Natural killer cell (primary cell): Measurements from ENCODE around the gene TSHZ1. TPM values are rescaled to one million over a fixed set of nuclear protein-coding genes. Genes with fewer than 3 reads are reported as not detected.

Source experiments
- ATAC-seq, 3 donors: fragments of 150-1000 bp in 2 of 3; fragments of 200-7000 bp in 1 of 3; cut with Tn5 transposase; 1 replicate in 1 of 3; 2 replicates in 2 of 3; pipeline ENCODE4 v1.10.0; 2021; ENCODE audit warnings: mild to moderate bottlenecking in 2 of 3, moderate library complexity in 2 of 3
- DNase-seq, 2 donors: peaks; one replicate each; pipeline versions ENCODE4 v3.0.0 to v3.0.0-alpha.2; 2013 to 2021; ENCODE audit warnings: mixed read lengths in 1 of 2
- H3K27ac ChIP-seq: one replicate; pipeline ENCODE4 v1.5.1; 2013; ENCODE audit warnings: mild to moderate bottlenecking, low read length
- H3K27me3 ChIP-seq: one replicate; pipeline ENCODE4 v1.6.1; 2013; ENCODE audit warnings: low read length; ENCODE audit not compliant: control insufficient read depth, insufficient read depth
- H3K36me3 ChIP-seq: one replicate; pipeline ENCODE4 v1.6.1; 2013; ENCODE audit warnings: low read length; ENCODE audit not compliant: control insufficient read depth, insufficient read depth
- H3K4me1 ChIP-seq: one replicate; pipeline ENCODE4 v1.6.1; 2013; ENCODE audit warnings: low read length; ENCODE audit not compliant: control insufficient read depth, insufficient read depth
- H3K4me3 ChIP-seq: one replicate; pipeline ENCODE4 v1.5.1; 2013; ENCODE audit warnings: low read length
- H3K9me3 ChIP-seq: one replicate; pipeline ENCODE4 v1.6.1; 2013; ENCODE audit warnings: low read length; ENCODE audit not compliant: control insufficient read depth, insufficient read depth
- H3K27ac Mint-ChIP-seq, 2 donors: one replicate each; pipeline ENCODE4 v1.8.0; 2022; ENCODE audit warnings: mild to moderate bottlenecking in 2 of 2, mixed read lengths in 2 of 2, moderate library complexity in 1 of 2
- H3K27me3 Mint-ChIP-seq, 2 donors: one replicate each; pipeline ENCODE4 v1.8.0; 2022; ENCODE audit warnings: low read depth in 2 of 2, mixed read lengths in 2 of 2
- H3K36me3 Mint-ChIP-seq: one replicate; pipeline ENCODE4 v1.8.0; 2022; ENCODE audit warnings: mixed read lengths
- H3K4me1 Mint-ChIP-seq, 2 donors: one replicate each; pipeline ENCODE4 v1.8.0; 2022; ENCODE audit warnings: mixed read lengths in 2 of 2
- H3K4me3 Mint-ChIP-seq: one replicate; pipeline ENCODE4 v1.8.0; 2022; ENCODE audit warnings: mild to moderate bottlenecking, moderate library complexity, mixed read lengths
- H3K9me3 Mint-ChIP-seq, 2 donors: one replicate each; pipeline ENCODE4 v1.8.0; 2022; ENCODE audit warnings: mixed read lengths in 2 of 2
- WGBS: methylation state at CpG from one replicate; pipeline ENCODE4 v1.1.7; 2013; ENCODE audit warnings: missing lambda C conversion rate; ENCODE audit not compliant: insufficient coverage; 5-methylcytosine and 5-hydroxymethylcytosine counted together
- intact Hi-C: fragments of 100-400 bp; cut with micrococcal nuclease; formaldehyde crosslinking; loops from one replicate; pipeline ENCODE4 v1.14.2; 2022
- total RNA-seq, 4 donors: library from RNA; stranded (reverse); fragments of 120-200 nt in 1 of 4; gene quantifications; one replicate each; pipeline versions ENCODE4 v1.2.3 to v1.2.4, GENCODE V29; 2013 to 2022
- TF ChIP-seq, protein P1 (sequence below): fragments of 200-600 bp; IDR thresholded peaks from one replicate; pipeline ENCODE4 v1.8.0; 2022; ENCODE audit warnings: antibody characterized with exemption

TSHZ1 gene
- total RNA-seq, 3 donors from 2014 or later (not counting 1 experiment from before 2014, with no cell fraction given) = 44.3 to 51.6 (median 44.8) TPM

DNA sequence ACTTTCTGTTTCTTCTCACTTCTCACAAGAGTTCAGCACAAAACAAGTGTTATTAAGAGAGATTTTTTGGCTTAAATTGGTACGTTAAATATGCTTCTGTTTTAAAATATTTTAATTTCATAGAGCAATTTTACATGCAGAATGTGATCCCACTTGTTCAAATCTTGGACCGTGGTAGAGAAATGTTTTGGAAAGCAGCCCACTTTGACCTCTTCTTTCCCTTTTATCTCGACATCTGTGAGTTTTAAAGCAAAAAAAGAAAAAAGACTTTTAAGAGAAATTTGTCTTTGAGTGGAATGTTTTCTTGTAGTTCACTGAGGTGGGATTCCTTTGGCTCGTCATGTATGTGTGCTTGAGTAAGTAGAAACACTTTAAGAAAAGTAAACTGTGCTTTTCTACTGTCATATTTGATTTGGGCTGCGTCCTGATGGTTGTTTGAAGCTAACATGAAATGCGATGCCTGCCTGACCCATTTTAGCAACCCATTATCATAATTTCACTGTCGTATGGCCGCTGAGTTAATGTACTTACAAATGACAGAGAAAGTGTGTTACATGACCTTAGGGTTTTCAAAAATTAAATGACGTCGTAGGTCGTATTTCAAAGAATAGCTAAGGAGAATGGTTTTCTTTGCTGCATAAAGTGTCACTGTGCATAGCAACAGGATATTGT, 54.5 kb downstream of the TSHZ1 start:
- Histone ChIP-seq H3K27me3 (no peaks in the 10 kb centered on the region), H3K4me3 (no peak overlapping the region), H3K36me3 (no peaks in the 10 kb centered on the region), H3K9me3 (no peaks in the 10 kb centered on the region), H3K27ac (no peak overlapping the region), H3K4me1 (peaks cover 8% of the 10 kb centered on the region)
- Mint-ChIP-seq H3K36me3 (no peaks in the 10 kb centered on the region), H3K4me3 (no peak overlapping the region), H3K27me3 (no peaks in the 10 kb centered on the region), H3K9me3 (no peaks in the 10 kb centered on the region), H3K27ac (no peak overlapping the region), H3K4me1 (peaks cover 76 to 84% of the 10 kb centered on the region in 2 donors)
- WGBS = 92% methylated on average over 9 of the region's 11 CpGs
- DNase-seq = no peak
- intact Hi-C loops = loop anchor here (5.0 kb wide), 1 partner anchor 62 kb away; no protein-coding TSS in a partner anchor
- TF ChIP-seq, protein P1, sequence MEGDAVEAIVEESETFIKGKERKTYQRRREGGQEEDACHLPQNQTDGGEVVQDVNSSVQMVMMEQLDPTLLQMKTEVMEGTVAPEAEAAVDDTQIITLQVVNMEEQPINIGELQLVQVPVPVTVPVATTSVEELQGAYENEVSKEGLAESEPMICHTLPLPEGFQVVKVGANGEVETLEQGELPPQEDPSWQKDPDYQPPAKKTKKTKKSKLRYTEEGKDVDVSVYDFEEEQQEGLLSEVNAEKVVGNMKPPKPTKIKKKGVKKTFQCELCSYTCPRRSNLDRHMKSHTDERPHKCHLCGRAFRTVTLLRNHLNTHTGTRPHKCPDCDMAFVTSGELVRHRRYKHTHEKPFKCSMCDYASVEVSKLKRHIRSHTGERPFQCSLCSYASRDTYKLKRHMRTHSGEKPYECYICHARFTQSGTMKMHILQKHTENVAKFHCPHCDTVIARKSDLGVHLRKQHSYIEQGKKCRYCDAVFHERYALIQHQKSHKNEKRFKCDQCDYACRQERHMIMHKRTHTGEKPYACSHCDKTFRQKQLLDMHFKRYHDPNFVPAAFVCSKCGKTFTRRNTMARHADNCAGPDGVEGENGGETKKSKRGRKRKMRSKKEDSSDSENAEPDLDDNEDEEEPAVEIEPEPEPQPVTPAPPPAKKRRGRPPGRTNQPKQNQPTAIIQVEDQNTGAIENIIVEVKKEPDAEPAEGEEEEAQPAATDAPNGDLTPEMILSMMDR = no peak
- no peak for ATAC-seq

GRCh38 chr18:75265872-75266271, 55.3 kb downstream of the TSHZ1 start:
- Histone ChIP-seq H3K9me3 (no peaks in the 10 kb centered on the region), H3K36me3 (no peaks in the 10 kb centered on the region), H3K4me3 (no peak overlapping the region), H3K4me1 (peaks cover 5% of the 10 kb centered on the region), H3K27ac (no peak overlapping the region), H3K27me3 (no peaks in the 10 kb centered on the region)
- no peaks in the 10 kb centered on the region for H3K27me3 Mint-ChIP-seq
- intact Hi-C loops = no loop called here
- H3K4me3 Mint-ChIP-seq = no peak overlapping the region
- H3K27ac Mint-ChIP-seq = peak overlapping the region in 1 of 2 donors; percentile 29
- 78% methylated on average over 9 of the region's 9 CpGs for whole genome bisulfite sequencing
- no peaks in the 10 kb centered on the region for H3K36me3 Mint-ChIP-seq
- TF ChIP-seq, protein P1 = no peak
- no peaks in the 10 kb centered on the region for H3K9me3 Mint-ChIP-seq
- H3K4me1 Mint-ChIP-seq = peaks cover 69 to 82% of the 10 kb centered on the region in 2 donors
- peak in 1 of 3 donors; percentile 36 for ATAC-seq
- no peak for DNase-seq

- intact Hi-C loops = no loop called here
- no peaks in the 10 kb centered on the region for H3K27me3 Mint-ChIP-seq
- peaks cover 67 to 80% of the 10 kb centered on the region in 2 donors for H3K4me1 Mint-ChIP-seq
- TF ChIP-seq, protein P1 = no peak
- Histone ChIP-seq H3K9me3 (no peaks in the 10 kb centered on the region), H3K36me3 (no peaks in the 10 kb centered on the region), H3K27ac (no peak overlapping the region), H3K4me1 (no peaks in the 10 kb centered on the region), H3K27me3 (no peaks in the 10 kb centered on the region), H3K4me3 (no peak overlapping the region)
- H3K27ac Mint-ChIP-seq = peak overlapping the region in 1 of 2 donors; percentile 40
- no peaks in the 10 kb centered on the region for H3K36me3 Mint-ChIP-seq
- DNase-seq (no peak), ATAC-seq (no peak)
- no peak overlapping the region for H3K4me3 Mint-ChIP-seq
- no peaks in the 10 kb centered on the region for H3K9me3 Mint-ChIP-seq
- 62% methylated on average over 7 of the region's 10 CpGs for WGBS
These were observed 57.2 kb downstream of the TSHZ1 start for GRCh38 chr18:75267643-75268363.
